HG02884 (cell line): ENCODE measurements around the gene FAM107B.
"Not testable (repeated sequence)": the region's sequence is repeated elsewhere in the genome, so short reads cannot be mapped to it uniquely, and the experiment has no call there.

ENCODE experiments used
- ATAC-seq: cut with Tn5 transposase; IDR thresholded peaks from one replicate; pipeline ENCODE4 v1.9.1; 2021; ENCODE audit warnings: mild to moderate bottlenecking, moderate library complexity; ENCODE audit not compliant: unreplicated experiment

The FAM107B gene

DNA sequence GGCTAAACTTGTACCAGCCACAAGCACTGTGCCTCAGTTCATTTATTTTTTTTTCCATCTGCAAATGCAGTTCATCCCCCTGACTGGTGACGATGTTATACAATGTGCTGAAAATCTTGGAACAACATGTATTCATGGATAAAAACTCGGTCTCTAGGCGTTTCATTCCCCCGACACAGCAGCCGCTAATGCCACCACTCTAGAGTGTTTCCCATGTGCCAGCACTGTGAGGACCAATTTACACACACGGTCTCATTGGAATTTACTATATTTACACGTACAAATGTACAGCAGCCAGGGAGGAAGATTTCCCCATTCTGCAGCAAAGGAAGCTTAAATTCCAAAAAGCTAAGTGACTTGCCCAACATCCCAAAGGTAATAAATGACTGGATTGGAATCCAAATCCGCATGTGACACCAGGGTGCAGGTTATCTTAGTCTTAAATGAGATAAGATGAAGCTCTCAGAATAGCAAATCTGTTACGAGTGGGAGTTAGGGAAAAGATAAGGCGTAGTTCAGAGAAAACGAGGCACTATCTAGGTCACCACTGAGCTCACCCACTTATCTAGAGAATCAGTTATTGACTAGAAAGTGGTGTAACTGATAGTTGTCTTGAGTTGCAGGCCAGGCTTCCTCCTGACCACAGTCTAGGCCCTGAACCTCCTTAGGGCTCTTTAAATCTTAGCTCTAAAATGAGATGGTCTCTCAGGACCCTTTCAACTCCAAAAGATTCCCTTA lies 36.7 kb downstream of the FAM107B start:
- no peak for ATAC-seq

DNA sequence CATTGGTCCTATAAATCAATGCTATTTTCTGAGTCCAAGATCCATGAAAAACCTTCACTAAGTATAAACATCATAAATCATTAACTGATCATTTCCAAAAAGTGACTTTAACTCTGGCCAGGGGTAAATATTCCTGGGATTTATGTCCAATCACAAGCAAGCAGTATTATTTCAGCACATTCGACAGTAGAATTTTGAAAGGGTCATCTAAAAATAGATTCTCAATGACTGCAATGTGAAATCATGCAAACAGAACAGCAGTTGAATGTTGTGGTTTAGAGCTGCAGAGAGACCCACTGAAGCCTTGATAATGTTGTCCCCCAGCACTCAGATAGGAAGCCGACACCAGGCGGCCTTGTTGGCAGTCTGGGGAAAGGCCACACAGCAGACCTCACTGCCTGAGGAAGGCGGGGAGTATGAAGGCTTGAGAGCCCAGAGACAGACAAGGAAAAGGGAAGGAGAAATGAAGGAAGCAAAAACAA lies 38.1 kb downstream of the FAM107B start:
- ATAC-seq: peak; percentile 54

DNA sequence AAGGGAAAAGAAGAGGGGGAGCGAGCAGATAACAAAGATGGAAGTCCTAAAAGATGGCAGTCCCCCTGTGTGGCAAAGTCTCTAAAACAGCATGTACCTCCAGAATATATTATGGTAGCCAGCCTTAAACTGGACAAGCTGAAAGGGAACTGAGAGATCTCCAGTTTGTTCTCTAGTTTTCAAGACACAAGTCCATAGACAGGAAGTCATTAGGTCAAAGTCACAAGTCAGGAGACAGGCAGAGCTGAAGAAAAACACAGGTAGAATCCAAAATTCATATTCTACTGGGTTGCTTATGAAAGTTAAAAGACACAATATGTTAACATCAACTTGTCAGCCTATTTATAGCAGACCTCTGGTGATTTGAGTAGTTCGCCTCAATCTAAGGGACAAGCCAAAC lies 38.7 kb downstream of the FAM107B start:
- no peak for ATAC-seq

DNA sequence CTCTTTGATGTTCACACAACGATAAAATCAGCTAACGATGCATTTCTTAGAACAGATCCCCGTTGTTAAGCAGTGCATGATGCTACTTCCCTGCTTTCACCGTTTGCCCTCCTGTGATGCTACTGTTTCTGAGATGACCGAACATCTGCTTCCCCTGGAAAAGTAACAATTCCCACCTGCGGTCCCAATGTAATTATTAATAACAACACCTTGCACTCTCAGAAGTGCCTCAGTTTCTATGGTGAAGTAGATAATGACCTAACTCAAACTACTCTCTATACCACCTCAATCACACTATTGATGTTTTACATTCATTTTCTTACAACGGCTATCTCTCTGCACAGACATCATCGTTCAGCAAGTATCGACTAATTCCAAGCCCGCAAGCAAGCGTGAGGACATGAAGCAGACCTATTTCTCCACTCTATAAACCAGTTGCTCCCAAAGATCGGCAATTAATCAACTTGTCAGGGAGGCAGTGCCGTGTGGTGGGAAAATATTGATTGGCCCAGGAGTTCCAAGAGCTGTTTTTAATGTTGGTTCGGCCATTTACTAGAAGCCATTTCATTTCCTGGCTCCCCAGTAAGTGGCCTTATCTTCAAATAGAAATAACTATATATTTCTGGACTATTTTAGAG lies 42.7 kb downstream of the FAM107B start:
- ATAC-seq: no peak

DNA sequence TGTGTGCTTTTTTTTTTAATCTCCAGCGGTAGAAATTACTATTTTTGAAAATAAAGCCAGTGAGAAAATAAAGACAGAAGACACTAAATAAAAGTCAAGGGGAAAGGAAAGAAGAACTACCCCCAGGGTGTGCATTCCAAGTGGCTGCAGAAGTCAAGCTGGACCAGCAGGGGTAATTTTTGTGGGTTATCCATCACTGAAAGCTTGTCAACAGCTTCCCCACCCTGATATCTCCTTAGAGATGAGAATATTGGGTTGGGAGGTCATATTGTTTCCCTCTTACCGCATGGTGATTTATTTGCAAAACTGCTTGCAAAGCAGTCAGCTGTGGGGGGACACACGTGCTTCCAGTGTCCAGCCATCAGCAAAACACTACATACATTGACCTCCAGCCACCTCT lies 46.4 kb downstream of the FAM107B start:
- ATAC-seq: no peak

- ATAC-seq: no peak
These were observed 46.8 kb downstream of the FAM107B start for GRCh38 chr10:14727924-14728323.

- no peak for ATAC-seq
These were observed 47.2 kb downstream of the FAM107B start for GRCh38 chr10:14727465-14727864.

- ATAC-seq: no peak
These were observed 49.8 kb downstream of the FAM107B start for GRCh38 chr10:14724931-14725330.

DNA sequence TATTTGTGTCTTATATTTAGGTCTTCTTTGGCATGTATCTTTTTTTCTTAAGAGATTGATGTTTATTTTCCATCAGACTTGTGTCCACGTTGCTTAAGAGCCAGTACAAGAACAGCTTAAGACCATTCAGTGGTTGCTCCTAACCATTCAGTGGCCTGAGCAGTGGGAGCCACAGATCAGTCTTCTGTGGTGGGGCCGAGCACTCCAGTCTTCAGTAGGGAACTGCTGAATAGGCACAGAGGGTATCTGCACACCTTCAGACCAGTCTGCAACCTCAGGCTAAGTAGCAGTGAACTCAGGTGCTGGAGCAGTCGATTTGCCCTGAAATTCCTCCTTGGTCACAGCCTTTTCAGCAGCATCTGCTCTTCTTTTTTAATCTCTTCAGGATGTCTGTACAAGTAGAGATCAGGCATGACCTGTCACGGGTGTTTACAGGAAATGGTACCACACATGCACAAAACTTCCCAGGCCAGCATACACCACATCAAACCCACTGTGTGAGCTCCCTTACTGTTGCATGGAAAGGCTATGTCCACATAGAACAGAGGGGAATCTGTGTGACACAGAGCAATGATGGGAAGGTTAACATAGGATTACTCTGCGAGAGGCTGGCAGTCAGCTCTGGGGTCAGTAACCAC lies 51.5 kb downstream of the FAM107B start:
- ATAC-seq: no peak

- no peak for ATAC-seq
These were observed 57.1 kb downstream of the FAM107B start for GRCh38 chr10:14717552-14717951.

DNA sequence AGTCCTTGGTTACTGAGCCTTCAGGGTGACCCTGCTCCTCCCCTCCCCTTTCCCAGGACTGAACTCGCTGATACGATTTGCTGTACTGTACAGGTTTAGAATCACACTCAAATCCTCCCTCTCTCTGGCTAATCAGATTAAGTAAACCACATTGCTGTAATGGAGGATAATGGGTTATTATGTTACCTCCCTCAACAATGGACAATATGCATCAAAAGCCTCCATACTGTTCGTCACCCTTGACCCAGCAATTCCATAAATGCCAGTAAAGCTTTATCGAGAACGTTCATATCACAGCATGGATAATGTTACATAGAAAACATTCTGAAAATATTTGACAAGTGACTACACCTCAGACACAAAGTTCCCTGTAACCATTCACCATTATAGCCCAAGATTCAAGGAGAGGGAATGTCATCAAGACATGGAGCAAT lies 61.7 kb downstream of the FAM107B start:
- ATAC-seq: no peak

- ATAC-seq: not testable (repeated sequence)
These were observed 65.4 kb downstream of the FAM107B start for GRCh38 chr10:14709344-14709743.

- no peak for ATAC-seq
These were observed 67.2 kb downstream of the FAM107B start for GRCh38 chr10:14707481-14707880.

DNA sequence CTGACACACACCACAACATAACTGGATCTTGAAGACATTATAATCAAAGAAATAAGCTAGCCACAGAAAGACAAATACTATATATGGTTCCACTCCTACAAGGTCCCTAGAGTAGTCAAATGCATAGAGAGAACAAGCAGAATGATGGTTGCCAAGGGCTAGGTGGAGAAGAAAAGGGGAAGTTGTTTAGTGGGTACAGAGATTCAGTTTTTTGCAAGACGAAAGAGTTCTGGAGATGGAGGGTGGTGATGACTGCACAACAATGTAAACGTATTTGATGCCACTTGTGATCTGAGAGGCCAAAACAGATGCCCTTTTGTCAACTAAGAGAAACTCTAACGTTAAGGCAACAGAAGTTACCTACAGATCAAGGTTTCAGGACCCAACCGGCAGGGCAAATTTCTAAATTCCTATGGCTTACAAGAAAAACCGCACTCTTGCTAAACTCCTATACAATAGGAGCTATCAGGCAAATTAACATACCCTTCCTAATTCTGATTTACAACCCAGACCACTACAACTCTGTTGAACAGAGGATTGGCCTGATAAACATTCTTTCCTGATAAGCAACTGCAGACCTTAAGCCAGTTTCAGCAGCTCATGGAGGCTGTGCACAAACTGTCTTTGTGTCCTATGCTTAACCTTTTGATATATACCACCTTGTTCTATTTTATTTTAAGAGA lies 69.0 kb downstream of the FAM107B start:
- ATAC-seq: no peak

- ATAC-seq: no peak
These were observed 71.1 kb downstream of the FAM107B start for GRCh38 chr10:14703631-14704001.

- no peak for ATAC-seq
These were observed 73.2 kb downstream of the FAM107B start for GRCh38 chr10:14701466-14701865.

- no peak for ATAC-seq
These were observed 74.2 kb downstream of the FAM107B start for GRCh38 chr10:14700546-14700945.

GRCh38 chr10:14699482-14699881 lies 75.2 kb downstream of the FAM107B start:
- no peak for ATAC-seq

GRCh38 chr10:14698829-14699170 lies 75.9 kb downstream of the FAM107B start:
- no peak for ATAC-seq

- ATAC-seq: no peak
These were observed 76.4 kb downstream of the FAM107B start for GRCh38 chr10:14698111-14698828.

GRCh38 chr10:14697281-14697680 lies 77.4 kb downstream of the FAM107B start:
- no peak for ATAC-seq
